GM12873 (cell line): ENCODE results near the gene COPS4.

Source experiments
- CTCF ChIP-seq: IDR thresholded peaks from 2 replicates; pipeline ENCODE4 v1.5.1; 2012; ENCODE audit warnings: low read depth, mild to moderate bottlenecking, moderate library complexity, low read length, control low read depth; ENCODE audit not compliant: insufficient read depth; ENCODE audit errors: missing control alignments

The COPS4 gene

DNA sequence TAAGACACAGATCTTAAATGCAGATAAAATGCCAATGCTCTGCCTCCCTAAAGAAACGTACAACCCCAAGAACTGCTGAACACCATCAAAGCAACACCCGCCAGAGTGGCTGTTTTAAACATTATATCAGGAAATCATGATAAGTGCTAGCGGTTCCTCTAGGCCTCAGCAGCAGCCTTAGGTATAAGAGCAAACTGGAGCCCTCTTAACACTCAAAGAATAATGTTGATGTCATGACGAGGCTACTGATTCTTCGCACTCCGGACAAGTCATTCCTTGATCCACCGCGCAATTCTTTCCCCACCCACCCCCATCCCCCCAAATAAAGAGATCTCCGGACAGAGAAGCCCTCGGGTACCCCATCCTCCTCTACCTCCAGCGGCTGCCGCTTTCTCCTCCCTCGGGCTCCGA is 24.9 kb upstream of the COPS4 start:
- TF ChIP-seq CTCF, result no peak

DNA sequence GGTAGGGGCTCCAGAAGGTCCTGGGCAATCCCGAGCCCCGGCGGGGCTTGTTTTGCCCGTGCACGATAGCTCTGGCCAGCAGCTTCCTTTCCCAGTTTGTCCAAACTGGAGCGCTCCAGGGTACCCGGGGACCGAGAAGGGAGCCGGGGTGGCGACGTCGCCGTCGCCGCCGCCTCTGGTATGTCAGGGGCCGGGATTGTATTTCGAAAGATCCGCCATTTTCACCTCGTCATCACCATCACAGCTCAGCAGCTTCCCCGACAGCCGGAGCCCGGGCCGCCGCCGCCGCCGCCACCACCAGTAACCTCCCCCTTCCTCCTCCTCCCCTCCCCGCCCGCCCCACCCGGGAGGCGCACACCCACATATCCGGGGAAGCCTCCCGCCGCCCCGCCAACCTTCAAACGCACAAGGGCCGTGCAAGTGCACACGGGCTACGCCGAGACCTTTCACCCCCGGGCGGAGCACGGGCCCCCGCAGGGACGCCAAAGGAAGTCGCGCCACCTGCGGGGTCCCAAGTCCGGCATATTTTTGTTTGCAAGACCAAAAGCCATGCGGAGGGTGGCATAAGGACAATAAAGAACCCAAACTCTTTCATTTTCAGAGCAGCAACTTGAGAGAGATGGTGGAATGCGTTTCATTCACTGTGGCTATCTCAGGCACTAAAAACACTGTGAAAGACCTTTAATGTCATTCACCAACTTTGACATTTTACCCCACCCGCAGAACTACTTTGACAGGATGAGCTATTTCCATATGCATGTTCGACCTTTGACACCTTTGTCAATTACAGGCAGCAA is 24.3 kb upstream of the COPS4 start, which contains the start of gene LIN54:
Gene LIN54, minus strand, starts transcription at position 302 of the 797 bp plus-strand sequence. CDS start 25,979 bp downstream, outside the sequence.
- TF ChIP-seq CTCF, result no peak

DNA sequence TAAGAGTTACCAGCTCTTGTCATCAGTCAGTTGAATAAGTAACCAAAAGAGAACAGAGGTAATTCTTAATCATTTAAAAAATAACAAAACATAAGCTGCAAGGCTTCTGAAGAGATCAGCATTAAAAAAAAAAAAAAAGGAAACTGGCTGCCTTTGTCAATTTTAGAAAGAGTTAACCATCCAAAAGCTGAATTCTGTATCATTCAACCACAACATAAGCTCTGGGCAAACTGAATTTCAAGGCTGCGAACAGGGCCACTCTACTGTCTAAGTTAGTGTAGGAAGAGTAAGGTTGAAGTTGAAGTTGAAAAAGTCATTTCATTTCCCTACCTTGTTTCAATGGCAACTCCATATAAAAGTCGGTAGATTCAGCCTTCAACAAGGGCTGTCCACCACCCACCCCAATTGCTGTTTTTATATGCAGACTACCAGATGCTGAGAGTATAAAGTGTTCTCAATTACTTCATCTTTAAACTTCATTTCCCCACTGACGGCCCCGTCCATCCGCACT is 23.2 kb upstream of the COPS4 start:
- no peak for TF ChIP-seq CTCF

GRCh38 chr4:83012200-83012686 is 22.7 kb upstream of the COPS4 start:
- no peak for TF ChIP-seq CTCF

GRCh38 chr4:83012687-83013419 is 22.1 kb upstream of the COPS4 start:
- peak; percentile 62 for TF ChIP-seq CTCF

DNA sequence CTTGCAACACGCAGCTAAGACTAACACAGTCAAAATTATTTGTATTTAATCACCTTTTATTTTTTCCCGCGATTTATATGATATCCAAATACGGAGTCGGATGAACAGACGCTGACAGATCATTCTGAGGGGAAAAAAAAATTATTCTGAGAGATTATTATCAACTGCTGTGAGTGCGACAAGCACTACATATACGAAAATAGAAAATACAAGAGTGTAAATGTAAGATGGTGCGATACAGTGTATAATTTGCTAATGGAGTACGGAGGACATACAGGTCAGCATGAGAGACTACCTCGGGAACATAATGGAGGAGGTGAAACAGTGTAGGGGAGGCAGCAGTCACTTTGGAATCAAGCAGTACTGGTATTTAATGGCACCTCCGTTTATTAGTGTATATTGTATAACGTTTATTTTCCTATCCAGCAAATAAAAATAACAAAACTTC is 21.5 kb upstream of the COPS4 start:
- no peak for TF ChIP-seq CTCF

- no peak for TF ChIP-seq CTCF
Measured at GRCh38 chr4:83013902-83014301, 21.1 kb upstream of the COPS4 start.
